Activated naive CD4-positive, alpha-beta T cell (primary cell): ENCODE data around the gene GNRH2.
"Not testable (repeated sequence)": the region's sequence is repeated elsewhere in the genome, so short reads cannot be mapped to it uniquely, and the experiment has no call there.

Experiments
- DNase-seq, 4 experiments: peaks; one replicate each; lab custom pipeline; 2025; lab: John Stamatoyannopoulos, UW

Gene GNRH2

DNA sequence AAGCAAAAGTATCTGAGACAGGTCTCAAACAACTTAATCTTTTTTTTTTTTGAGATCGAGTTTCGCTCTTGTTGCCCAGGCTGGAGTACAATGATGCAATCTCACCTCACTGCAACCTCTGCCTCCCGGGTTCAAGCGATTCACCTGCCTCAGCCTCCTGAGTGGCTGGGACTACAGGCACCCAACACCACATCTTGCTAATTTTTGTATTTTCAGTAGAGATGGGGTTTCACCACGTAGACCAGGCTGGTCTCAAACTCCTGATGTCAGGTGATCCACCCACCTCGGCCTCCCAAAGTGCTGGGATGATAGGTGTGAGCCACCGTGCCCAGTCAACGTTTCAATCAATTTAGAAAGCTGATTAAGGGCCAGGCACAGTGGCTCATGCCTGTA lies 29.8 kb downstream of the GNRH2 start:
- not testable (repeated sequence) for DNase-seq

- DNase-seq, result no peak
Observed at GRCh38 chr20:3074812-3075211, 31.4 kb downstream of the GNRH2 start.

DNA sequence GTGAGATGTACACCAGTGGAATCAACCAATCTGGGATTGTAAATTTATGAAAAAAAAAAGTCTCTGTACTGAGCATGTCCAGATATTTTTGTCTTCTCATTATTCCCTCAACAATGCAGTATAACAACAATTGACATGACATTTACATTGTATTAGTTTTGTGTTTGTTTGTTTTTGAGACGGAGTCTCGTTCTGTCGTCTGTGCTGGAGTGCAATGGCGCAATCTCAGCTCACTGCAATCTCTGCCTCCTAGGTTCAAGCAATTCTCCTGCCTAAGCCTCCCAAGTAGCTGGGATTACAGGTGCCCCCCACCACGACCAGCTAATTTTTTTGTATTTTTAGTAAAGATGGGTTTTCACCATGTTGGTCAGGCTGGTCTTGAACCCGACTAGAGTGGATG lies 31.9 kb downstream of the GNRH2 start:
- DNase-seq, result not testable (repeated sequence)

- no peak for DNase-seq
Observed at GRCh38 chr20:3077618-3078134, 34.3 kb downstream of the GNRH2 start.

DNA sequence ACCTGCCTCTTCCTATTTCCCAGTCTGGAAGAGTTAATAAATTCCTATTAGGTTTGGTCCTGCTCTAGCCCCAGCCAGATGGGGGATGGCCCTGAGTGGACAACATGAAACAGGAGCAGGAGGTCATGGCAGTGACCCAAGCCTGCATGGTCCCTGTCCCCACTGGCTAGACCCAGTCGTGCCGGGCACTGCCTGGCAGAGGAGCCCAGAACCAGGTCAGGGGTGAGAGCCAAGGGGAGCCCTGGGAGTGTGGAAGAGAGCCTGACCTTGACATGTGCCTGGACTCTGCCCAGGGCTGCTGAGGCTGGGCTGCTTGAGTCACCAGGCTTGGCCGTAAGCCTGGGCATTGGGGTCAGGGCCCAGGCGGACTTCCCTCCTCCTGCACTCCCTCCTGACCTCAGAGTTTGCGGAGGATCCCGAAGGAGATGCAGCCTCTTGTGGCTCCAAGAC lies 37.5 kb downstream of the GNRH2 start:
- no peak for DNase-seq

GRCh38 chr20:3081641-3082040 lies 38.2 kb downstream of the GNRH2 start:
- no peak for DNase-seq

DNA sequence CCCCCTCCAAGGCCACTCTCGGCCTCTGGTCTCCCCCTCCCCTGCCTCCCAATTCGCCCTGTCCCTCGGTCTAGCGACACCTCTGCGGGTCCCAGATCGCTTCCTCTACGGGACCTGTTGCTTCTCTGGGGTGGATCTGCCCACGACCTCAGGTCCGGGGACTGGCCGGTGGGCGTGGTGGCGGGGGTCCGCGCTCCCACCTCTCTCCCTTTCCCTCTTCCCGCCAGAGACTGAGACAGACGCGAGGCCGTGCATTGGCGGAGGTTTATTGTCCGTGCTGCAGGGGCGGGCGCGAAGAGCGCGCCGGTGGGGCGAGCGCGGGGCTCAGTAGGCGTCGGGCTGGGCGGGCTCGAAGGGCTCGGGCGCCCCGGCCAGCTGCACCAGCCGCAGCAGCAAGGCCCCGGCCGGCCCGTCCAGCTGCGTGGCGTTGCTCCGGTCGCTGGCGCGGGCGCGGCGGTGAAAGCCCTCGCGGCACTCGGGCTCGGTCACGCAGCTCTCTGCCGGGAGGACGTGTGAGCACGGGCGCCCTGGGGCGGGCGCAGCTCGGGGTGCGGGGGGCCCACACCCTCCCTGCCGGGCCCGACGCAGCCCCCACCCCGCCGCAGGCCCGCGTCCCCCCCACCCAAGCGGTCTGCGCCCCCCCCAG lies 39.0 kb downstream of the GNRH2 start:
- DNase-seq, result no peak

DNA sequence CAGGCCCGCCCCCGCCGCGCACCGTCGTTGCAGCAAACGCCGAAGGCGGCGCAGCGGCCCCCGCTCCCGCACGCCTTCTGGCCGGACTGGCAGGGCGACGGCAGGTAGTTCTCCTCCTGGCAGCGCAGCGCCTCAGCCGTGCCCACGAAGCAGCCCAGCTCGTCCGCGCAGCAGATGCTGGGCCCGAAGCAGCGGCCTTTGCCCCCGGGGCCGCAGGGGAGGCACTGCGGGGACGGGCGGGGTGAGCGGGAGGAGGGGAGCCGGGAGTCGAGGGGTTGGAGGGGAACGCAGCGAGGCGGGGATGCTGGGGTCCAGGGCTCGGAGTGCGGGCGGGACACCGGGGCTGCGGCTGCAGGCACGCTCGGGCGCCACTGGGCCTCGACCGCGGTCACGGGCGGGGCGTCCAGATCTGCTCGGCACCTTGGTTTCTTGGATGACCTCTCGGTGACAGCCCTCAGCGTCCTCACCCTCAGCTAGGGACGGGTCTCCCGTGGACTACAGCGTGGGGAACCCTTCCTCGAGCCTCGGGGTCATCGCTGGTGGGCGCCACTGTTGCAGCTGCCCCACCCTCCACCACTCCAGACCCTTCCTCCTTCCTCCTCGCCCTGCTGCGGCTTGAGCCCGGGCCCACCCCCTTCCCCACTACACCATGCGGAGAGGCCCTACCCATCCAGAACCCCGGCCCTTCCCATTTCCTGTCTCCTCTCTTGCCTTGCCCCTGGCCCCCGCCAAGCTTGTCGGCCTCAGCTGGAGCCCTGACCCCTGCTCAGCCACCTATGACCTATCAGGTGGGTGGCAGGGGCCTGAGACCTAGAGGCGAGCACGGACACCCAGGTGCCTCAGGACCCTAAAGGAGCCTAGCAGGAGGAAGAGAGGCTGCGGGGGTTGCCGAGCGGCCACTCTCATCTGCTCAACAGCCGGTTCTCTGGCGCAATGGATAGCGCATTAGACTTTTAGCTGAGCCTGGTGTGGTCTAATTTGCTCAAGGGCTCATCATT lies 39.8 kb downstream of the GNRH2 start:
- DNase-seq, result no peak

- no peak for DNase-seq
Observed at GRCh38 chr20:3084283-3084985, 41.0 kb downstream of the GNRH2 start, which contains the start of gene AVP. TSS of gene AVP (minus strand) at chr20:3084724. CDS start at chr20:3084674, 50 bp downstream.

GRCh38 chr20:3084986-3085360 lies 41.6 kb downstream of the GNRH2 start:
- no peak for DNase-seq

GRCh38 chr20:3085571-3086072 lies 42.2 kb downstream of the GNRH2 start:
- DNase-seq, result no peak

GRCh38 chr20:3088031-3088430 lies 44.6 kb downstream of the GNRH2 start:
- no peak for DNase-seq

DNA sequence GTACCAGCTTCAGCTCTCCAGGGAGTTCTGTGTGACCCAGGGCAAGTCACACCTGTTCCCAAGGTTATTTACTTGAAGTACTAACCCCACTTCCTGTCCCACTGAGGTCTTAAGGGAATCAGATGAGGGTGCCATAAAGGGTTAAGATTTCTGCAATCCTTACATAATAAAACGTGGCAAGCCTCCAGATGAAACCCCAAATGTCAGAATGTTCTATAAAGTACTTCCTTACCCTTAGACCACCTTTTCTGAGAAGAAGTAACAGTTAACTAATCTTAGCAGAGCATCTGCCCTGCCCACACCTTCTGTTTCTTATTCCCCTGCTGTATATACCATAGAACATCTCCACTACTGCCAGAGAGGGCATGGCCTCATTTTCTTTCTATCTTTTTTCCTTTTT lies 47.1 kb downstream of the GNRH2 start:
- DNase-seq, result no peak

DNA sequence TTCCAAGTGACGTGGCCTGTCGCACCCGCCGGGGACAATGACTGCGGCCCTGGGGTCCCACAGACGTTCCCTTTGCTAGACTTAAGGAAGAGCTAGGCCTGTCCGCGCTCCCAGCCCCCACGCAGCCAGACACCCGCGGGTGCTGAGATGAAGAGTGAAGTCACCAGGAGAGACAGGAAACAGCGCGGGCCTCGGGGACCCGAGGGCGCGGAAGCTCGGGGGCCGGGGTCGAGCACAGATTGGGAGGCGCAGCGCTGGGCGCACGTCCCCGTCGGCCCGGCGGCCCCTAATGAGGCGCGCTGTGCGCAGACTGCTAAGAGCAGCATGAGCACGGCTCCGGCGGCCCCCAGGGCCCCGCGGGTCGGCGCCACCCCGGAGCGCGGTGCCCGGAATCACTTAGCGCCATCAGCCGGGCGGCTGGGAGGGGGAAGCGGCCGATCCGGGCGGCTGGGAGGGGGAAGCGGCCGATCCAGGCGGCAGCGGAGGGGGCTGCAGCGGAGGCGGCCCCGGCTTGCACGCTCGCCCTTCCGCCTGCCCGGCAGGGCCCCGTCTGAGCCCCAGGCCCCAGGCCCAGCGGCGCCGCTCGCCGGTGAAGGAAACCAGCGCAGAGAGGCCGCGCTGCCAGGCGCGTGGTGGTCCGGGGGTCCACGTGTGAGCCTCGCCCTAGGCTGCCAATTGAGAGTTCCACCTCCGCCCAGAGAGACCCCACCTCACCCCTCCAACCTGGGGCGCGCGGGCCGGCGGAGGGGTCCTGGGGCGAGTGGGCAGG lies 49.4 kb downstream of the GNRH2 start:
- peak; percentile 20 to 56 (median 26) for DNase-seq

DNA sequence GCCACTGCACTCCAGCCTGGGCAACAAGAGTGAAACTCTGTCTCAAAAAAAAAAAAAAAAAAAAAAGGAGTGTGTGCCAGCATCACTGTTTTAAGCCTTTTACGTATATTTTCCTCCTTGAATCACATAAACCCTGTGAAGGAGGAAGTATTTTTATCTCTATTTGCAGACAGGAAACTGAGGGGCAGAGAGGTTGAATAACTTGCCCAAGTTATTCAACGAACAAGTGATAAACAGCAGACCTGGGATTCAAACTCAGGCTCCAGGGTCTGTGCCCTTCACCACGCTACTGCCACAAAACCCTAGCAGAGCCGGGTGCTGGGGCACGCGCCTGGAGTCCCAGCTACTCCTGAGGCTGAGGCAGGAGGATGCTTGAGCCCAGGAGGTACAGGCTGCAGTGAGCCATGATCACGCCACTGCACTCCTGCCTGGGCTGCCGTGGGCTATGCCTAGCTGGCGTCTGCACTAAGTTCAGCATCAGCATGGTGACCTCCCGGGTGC lies 50.5 kb downstream of the GNRH2 start:
- peak in 1 of 4 experiments; percentile 36 for DNase-seq

DNA sequence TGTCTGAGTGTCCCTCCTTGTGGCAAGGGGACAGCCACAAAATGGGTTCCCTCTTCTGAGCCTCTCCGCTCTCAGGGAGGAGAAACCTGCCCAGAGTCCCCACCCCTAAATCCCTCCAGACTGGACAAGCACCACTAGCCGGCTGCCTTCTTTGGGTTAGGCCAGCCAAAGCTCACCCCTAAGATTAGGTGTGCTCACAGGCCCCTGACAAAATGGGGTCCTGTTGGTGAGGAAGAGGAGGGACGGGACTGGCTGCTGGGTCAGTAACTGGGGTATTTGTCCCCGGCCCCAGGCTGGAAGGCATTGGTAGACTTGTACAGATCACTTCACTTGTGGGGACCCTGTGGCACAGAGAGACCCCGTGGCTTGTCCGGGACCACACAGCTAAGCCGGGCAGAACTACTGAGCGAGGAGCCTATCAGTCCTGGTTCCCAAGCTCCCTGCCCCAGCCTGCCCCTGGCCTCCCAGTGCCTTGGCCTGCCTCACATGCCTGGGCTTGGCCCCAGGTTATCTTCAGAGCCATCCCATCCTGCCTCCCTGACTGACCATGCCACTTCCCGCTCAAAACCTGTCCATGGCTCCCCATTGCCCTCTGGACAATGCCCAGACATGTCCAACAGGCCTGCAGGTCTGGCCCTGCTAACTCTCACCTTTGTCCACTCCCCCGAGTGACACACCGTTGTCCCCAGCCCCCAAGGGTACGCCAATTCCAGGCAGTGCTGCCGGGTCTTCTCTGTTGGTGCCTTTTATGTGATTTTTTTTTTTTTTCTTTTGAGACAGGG lies 51.6 kb downstream of the GNRH2 start:
- DNase-seq, result no peak
